Activated CD4-positive, alpha-beta T cell treated with anti-CD3 and anti-CD28 coated beads, Interleukin-2, amount 10 ng/mL, durations not matched to agents 7 days and 5 days (primary cell): ENCODE measurements around the gene PLEKHA7. TPM values are rescaled to one million over a fixed set of nuclear protein-coding genes. Genes with fewer than 3 reads are reported as not detected.

Source experiments
- CTCF ChIA-PET: fragments of 350-600 bp; sonication (Branson Sonifier 250); formaldehyde crosslinking; loops from one replicate; lab custom pipeline; 2021; ENCODE audit warnings: antibody characterized with exemption; lab: Charles Lee
- POLR2A ChIA-PET: fragments of 350-600 bp; sonication (Branson Sonifier 250); formaldehyde crosslinking; loops from one replicate; lab custom pipeline; 2021; ENCODE audit warnings: antibody characterized with exemption; lab: Charles Lee
- DNase-seq: peaks from one replicate; pipeline ENCODE4 v3.0.0-alpha.2; 2020
- H3K27ac Mint-ChIP-seq: one replicate; pipeline ENCODE4 v1.8.0; 2021; ENCODE audit warnings: mild to moderate bottlenecking, moderate library complexity, mixed read lengths
- H3K27me3 Mint-ChIP-seq: one replicate; pipeline ENCODE4 v1.8.0; 2021; ENCODE audit warnings: mixed read lengths
- H3K36me3 Mint-ChIP-seq: one replicate; pipeline ENCODE4 v1.8.0; 2021; ENCODE audit warnings: low read depth, mixed read lengths
- H3K4me1 Mint-ChIP-seq: one replicate; pipeline ENCODE4 v1.8.0; 2021; ENCODE audit warnings: mixed read lengths
- H3K4me3 Mint-ChIP-seq: one replicate; pipeline ENCODE4 v1.8.0; 2021; ENCODE audit warnings: mild to moderate bottlenecking, moderate library complexity, mixed read lengths
- H3K9me3 Mint-ChIP-seq: one replicate; pipeline ENCODE4 v1.8.0; 2021; ENCODE audit warnings: mixed read lengths
- total RNA-seq, 2 experiments: library from RNA; stranded (reverse); gene quantifications; one replicate each; pipeline ENCODE4 v1.2.3, GENCODE V29; 2021

The PLEKHA7 gene
- total RNA-seq, 2 experiments from 2014 or later = 3.4 to 3.5 TPM

GRCh38 chr11:16981651-16982194, 32.5 kb downstream of the PLEKHA7 start:
- Mint-ChIP-seq H3K9me3 (no peaks in the 10 kb centered on the region), H3K4me1 (peaks cover 15% of the 10 kb centered on the region), H3K27me3 (no peaks in the 10 kb centered on the region), H3K4me3 (no peak overlapping the region), H3K36me3 (no peaks in the 10 kb centered on the region), H3K27ac (no peak overlapping the region)
- ChIA-PET CTCF (no interaction called here), POLR2A (no interaction called here)
- no peak for DNase-seq

- POLR2A ChIA-PET = no interaction called here
These were observed 34.3 kb downstream of the PLEKHA7 start for GRCh38 chr11:16979703-16980622.

GRCh38 chr11:16977994-16978315, 36.3 kb downstream of the PLEKHA7 start:
- ChIA-PET POLR2A (no interaction called here), CTCF (interaction anchor here (0.7 to 1.1 kb wide), 2 partner anchors 11 to 229 kb away, joined by 3 to 4 read pairs; no protein-coding TSS in a partner anchor)
- Mint-ChIP-seq H3K9me3 (no peaks in the 10 kb centered on the region), H3K36me3 (no peaks in the 10 kb centered on the region), H3K27ac (no peak overlapping the region), H3K4me3 (no peak overlapping the region), H3K4me1 (no peaks in the 10 kb centered on the region), H3K27me3 (peaks cover 3% of the 10 kb centered on the region)
- no peak for DNase-seq

More at GRCh38 chr11:16979703-16980622, 34.3 kb downstream of the PLEKHA7 start:
- Mint-ChIP-seq H3K27me3 (peaks cover 3% of the 10 kb centered on the region), H3K27ac (no peak overlapping the region), H3K4me3 (no peak overlapping the region), H3K9me3 (no peaks in the 10 kb centered on the region), H3K36me3 (no peaks in the 10 kb centered on the region), H3K4me1 (no peaks in the 10 kb centered on the region)
- no peak for DNase-seq
- CTCF ChIA-PET = no interaction called here

- ChIA-PET CTCF (interaction anchor here (0.7 to 1.1 kb wide), 3 partner anchors 11 to 230 kb away, joined by 3 to 4 read pairs (median 3); no protein-coding TSS in a partner anchor), POLR2A (no interaction called here)
- H3K9me3 Mint-ChIP-seq = no peaks in the 10 kb centered on the region
- no peaks in the 10 kb centered on the region for H3K4me1 Mint-ChIP-seq
- H3K36me3 Mint-ChIP-seq = no peaks in the 10 kb centered on the region
- no peak overlapping the region for H3K27ac Mint-ChIP-seq
- no peak for DNase-seq
- peaks cover 3% of the 10 kb centered on the region for H3K27me3 Mint-ChIP-seq
- no peak overlapping the region for H3K4me3 Mint-ChIP-seq
These were observed 36.8 kb downstream of the PLEKHA7 start for GRCh38 chr11:16977136-16977993.

- Mint-ChIP-seq H3K4me3 (no peak overlapping the region), H3K27me3 (peaks cover 3% of the 10 kb centered on the region), H3K9me3 (no peaks in the 10 kb centered on the region), H3K36me3 (no peaks in the 10 kb centered on the region), H3K27ac (no peak overlapping the region), H3K4me1 (no peaks in the 10 kb centered on the region)
- no peak for DNase-seq
- ChIA-PET CTCF (interaction anchor here (1.1 kb wide), 1 partner anchor 20 kb away, joined by 4 read pairs; no protein-coding TSS in a partner anchor), POLR2A (no interaction called here)
These were observed 37.8 kb downstream of the PLEKHA7 start for GRCh38 chr11:16976379-16976778.

GRCh38 chr11:16975906-16976305, 38.3 kb downstream of the PLEKHA7 start:
- H3K27ac Mint-ChIP-seq = no peak overlapping the region
- ChIA-PET POLR2A (no interaction called here), CTCF (interaction anchor here (1.1 to 1.5 kb wide), 2 partner anchors 10 to 20 kb away, joined by 4 read pairs; no protein-coding TSS in a partner anchor)
- H3K4me3 Mint-ChIP-seq = no peak overlapping the region
- no peaks in the 10 kb centered on the region for H3K36me3 Mint-ChIP-seq
- peaks cover 3% of the 10 kb centered on the region for H3K27me3 Mint-ChIP-seq
- no peaks in the 10 kb centered on the region for H3K4me1 Mint-ChIP-seq
- no peak for DNase-seq
- no peaks in the 10 kb centered on the region for H3K9me3 Mint-ChIP-seq

GRCh38 chr11:16973338-16973964, 40.8 kb downstream of the PLEKHA7 start:
- no peak for DNase-seq
- ChIA-PET POLR2A (no interaction called here), CTCF (no interaction called here)
- peaks cover 3% of the 10 kb centered on the region for H3K27me3 Mint-ChIP-seq
- no peaks in the 10 kb centered on the region for H3K36me3 Mint-ChIP-seq
- H3K4me1 Mint-ChIP-seq = no peaks in the 10 kb centered on the region
- H3K9me3 Mint-ChIP-seq = no peaks in the 10 kb centered on the region
- H3K27ac Mint-ChIP-seq = no peak overlapping the region
- H3K4me3 Mint-ChIP-seq = no peak overlapping the region

- ChIA-PET CTCF (interaction anchor here (1.1 kb wide), 1 partner anchor 68 kb away, joined by 3 read pairs; no protein-coding TSS in a partner anchor), POLR2A (no interaction called here)
- Mint-ChIP-seq H3K4me1 (peaks cover under 1% of the 10 kb centered on the region), H3K4me3 (no peak overlapping the region), H3K27me3 (no peaks in the 10 kb centered on the region), H3K27ac (no peak overlapping the region), H3K9me3 (no peaks in the 10 kb centered on the region), H3K36me3 (no peaks in the 10 kb centered on the region)
- DNase-seq = no peak
These were observed 44.9 kb downstream of the PLEKHA7 start for GRCh38 chr11:16969010-16969999.

GRCh38 chr11:16968196-16968595, 46.0 kb downstream of the PLEKHA7 start:
- POLR2A ChIA-PET = no interaction called here
- no peaks in the 10 kb centered on the region for H3K36me3 Mint-ChIP-seq
- H3K4me3 Mint-ChIP-seq = no peak overlapping the region

GRCh38 chr11:16966930-16967671, 47.1 kb downstream of the PLEKHA7 start:
- Mint-ChIP-seq H3K27ac (no peak overlapping the region), H3K36me3 (no peaks in the 10 kb centered on the region), H3K9me3 (no peaks in the 10 kb centered on the region), H3K27me3 (no peaks in the 10 kb centered on the region), H3K4me3 (no peak overlapping the region), H3K4me1 (peaks cover 21% of the 10 kb centered on the region)
- CTCF ChIA-PET = no interaction called here
- DNase-seq = no peak
- POLR2A ChIA-PET = no interaction called here

More at GRCh38 chr11:16968196-16968595, 46.0 kb downstream of the PLEKHA7 start:
- no peaks in the 10 kb centered on the region for H3K9me3 Mint-ChIP-seq
- no peaks in the 10 kb centered on the region for H3K27me3 Mint-ChIP-seq
- H3K27ac Mint-ChIP-seq = no peak overlapping the region
- CTCF ChIA-PET = no interaction called here
- H3K4me1 Mint-ChIP-seq = peaks cover 10% of the 10 kb centered on the region
- DNase-seq = no peak

- Mint-ChIP-seq H3K4me3 (no peak overlapping the region), H3K27ac (no peak overlapping the region), H3K4me1 (peaks cover 22% of the 10 kb centered on the region), H3K9me3 (no peaks in the 10 kb centered on the region), H3K36me3 (no peaks in the 10 kb centered on the region), H3K27me3 (no peaks in the 10 kb centered on the region)
- DNase-seq = no peak
- POLR2A ChIA-PET = no interaction called here
- CTCF ChIA-PET = no interaction called here
These were observed 49.7 kb downstream of the PLEKHA7 start for GRCh38 chr11:16964501-16964900.
